T-helper 1 cell (primary cell): ENCODE results near the gene SPINT4.
"Not testable (repeated sequence)": the region's sequence is repeated elsewhere in the genome, so short reads cannot be mapped to it uniquely, and the experiment has no call there.

Source experiments
- DNase-seq, 5 donors: peaks; one replicate each; pipeline ENCODE4 v3.0.0-alpha.2; 2012 to 2020
- total RNA-seq, 4 donors: gene quantifications; one replicate each; lab custom pipeline; 2026; lab: John Stamatoyannopoulos, UW

Gene SPINT4
- total RNA-seq, result 0 reads per million in 4 donors

DNA sequence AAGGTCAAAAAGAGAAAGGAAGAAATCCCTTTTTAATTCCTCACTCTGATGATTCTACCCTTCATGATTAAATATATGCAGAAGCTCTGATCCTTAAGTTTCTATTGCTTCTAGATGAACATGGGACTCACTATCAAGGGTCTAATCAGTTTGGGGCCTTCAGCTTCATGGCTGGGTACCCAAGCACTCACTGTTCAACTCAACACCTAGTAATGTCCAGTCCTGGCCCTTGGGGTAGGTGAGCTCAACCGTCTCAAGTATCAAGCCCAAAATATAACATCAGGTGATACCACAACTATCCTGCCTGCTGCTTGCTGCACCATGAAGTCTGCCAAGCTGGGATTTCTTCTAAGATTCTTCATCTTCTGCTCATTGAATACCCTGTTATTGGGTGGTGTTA is at the start of gene SPINT4:
SPINT4 (plus strand) TSS at position 301 of the 400 bp plus-strand sequence; CDS start at position 322, 21 bp downstream.
- DNase-seq, result no peak

DNA sequence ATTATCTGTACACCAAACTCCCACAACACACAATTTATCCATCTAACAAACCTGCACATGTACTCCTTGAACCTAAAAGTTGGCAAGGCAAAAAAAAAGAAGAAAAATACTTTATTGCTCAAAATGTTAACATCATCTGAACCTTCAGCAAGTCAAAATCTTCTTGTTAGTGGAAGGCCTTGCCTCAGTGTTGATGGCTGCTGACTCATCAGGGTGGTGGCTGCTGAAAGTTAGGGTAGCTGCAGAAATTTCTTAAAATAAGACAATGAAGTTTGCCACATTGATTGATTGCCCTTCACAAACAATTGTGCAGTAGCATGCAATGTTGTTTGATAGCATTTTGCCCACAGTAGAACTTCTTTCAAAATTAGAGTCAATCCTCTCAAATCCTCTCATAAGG is 49.4 kb upstream of the SPINT4 start:
- DNase-seq, result no peak

DNA sequence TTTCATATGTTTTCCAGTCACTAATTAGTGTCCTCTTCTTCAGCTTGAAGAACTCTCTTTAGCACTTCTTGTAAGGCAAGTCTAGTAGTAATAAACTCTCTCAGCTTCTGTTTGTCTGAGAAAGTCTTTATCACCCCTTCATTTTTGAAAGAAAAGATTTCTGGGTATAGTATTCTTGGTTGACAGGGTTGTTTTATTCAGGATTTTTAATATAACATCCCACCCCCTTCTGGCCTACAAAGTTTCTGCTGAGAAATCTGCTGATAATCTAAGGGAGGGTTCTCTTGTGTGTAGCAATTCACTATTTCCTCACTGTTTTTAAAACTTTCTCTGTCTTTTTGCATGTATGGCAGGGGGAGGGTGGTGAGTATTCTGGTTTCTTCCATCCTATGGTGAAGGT is 42.5 kb upstream of the SPINT4 start:
- DNase-seq, result no peak

DNA sequence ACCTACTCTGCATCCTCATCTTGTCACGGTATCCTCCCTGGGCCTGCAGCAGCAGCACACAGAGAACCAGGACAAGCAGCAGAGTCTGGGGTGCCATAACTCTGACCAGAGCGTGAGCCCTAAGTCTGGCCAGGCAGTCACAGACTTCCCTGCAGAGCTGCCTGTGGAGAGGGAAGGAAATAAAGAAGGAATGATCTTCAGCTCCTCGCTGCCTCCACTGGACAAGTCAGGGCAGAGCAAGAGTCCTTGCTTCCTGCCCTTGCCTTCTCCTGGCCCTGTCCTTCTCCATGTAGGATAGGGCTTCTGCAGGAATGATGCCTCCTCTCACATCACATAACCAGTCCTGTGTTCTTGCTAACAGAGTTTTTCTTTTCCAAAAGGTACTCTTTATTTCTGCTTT is 36.3 kb upstream of the SPINT4 start:
- no peak for DNase-seq

DNA sequence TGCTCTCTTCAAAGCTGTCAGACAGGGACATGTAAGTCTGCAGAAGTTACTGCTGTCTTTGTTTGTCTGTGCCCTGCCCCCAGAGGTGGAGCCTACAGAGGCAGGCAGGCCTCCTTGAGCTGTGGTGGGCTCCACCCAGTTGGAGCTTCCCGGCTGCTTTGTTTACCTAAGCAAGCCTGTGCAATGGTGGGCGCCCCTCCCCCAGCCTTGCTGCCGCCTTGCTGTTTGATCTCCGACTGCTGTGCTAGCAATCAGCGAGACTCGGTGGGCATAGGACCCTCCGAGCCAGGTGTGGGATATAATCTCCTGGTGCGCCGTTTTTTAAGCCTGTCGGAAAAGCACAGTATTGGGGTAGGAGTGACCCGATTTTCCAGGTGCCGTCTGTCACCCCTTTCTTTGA is 28.8 kb upstream of the SPINT4 start:
- DNase-seq, result not testable (repeated sequence)

DNA sequence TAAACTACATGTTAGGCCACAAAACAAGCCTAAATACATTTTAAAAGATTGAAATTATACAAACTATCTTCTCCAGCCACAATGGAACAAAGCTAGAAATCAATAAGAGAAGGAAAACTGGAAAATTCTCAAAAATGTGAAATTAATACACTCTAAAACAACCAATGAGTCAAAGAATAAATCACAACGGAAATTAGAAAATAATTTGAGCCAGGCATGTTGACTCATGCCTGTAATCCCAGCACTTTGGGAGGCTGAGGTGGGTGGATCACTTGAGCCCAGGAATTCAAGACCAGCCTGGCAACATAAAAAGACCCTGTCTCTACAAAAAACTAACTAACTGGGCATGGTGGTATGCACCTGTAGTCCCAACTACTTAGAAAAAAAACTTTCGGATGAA is 26.7 kb upstream of the SPINT4 start:
- DNase-seq, result no peak

DNA sequence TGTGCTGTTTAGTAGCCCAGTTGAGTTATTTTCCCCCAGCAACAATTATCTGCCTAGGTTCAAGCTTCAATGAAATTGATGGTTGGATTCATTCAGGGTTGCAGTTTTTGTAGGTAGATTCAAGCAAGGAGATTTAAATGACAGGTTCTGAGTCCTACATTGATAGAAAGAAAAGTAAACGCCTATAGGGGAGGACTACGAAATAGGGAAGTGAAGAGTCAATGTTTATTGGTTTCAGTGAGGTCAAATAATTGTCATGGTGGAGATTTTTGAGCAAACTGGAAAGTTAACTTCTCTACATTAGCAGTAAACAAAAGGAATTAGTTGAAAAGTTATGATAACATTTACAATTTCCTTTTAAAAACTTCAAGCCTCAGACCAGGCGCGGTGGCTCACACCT is 21.0 kb upstream of the SPINT4 start:
- DNase-seq, result no peak

DNA sequence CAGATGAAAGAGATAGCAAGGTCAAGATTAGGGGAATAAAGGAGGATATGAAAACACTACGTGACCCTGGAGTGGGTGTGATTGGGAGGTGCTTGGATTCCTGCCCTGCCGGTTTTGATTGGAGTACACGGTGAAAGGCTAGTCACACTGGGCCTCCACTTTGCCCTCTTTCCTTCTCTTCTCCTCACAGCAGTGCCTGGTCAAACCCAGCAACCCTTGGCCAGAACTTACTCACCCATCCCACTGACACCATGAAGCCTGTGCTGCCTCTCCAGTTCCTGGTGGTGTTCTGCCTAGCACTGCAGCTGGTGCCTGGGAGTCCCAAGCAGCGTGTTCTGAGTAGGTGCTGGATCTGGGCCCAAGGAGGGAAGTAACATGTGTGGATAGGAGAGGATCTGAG is 20.3 kb upstream of the SPINT4 start, which contains the start of gene WFDC13:
WFDC13 (plus strand) TSS at position 166 of the 400 bp plus-strand sequence; CDS start at position 252, 86 bp downstream.
- no peak for DNase-seq

DNA sequence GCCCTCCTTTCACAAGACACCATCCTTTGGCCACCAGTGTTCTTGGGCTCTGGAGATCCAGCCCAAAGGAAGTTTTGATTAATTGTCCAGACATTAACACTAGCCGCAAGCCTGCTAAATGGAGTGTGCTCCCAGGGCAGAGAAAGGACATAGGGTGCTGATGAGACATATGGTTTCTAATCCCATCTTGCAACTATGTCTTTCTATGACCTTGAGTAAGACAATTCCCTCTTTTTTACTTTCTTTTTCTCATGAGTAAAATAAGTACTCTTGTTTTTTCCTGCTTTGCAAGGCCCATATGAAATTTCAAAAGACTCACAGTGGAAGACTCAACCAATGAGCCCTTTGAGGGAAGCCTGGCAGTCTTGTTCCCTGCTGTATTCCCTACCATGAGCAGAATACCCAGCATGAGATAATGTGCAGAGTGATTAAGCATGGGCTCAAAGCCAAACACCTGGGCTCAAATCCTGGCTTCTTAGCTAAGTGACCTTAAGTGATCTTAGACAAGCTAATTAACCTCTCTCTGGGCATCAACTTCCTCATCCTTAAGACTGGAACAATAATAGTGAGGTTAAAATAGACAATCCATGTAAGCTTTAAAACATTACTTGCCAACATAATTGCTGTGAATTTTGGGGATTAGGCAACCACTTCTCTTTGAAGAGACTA is 17.0 kb upstream of the SPINT4 start, which contains the start of gene WFDC10B:
WFDC10B (minus strand) TSS at position 51 of the 669 bp plus-strand sequence. CDS start 19,027 bp downstream, outside the sequence.
- DNase-seq, result no peak

DNA sequence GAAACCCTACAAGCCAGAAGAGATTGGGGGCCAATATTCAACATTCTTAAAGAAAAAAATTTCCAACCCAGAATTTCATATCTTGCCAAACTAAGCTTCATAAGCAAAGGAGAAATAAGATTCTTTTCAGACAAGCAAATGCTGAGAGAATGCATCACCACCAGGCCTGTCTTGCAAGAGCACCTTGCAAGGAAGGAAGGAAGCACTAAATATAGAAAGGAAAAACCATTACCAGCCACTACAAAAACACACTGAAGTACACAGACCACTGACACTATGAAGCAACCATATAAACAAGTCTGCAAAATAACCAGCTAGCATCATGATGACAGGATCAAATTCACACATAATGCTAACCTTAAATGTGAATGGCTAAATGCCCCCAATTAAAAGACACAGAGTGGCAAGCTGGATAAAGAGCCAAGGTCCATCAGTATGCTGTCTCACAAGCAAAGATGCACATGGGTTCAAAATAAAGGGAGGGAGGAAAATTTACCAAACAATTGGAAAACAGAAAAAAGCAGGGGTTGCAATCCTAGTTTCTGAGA is 5.9 kb upstream of the SPINT4 start:
- DNase-seq, result not testable (repeated sequence)

DNA sequence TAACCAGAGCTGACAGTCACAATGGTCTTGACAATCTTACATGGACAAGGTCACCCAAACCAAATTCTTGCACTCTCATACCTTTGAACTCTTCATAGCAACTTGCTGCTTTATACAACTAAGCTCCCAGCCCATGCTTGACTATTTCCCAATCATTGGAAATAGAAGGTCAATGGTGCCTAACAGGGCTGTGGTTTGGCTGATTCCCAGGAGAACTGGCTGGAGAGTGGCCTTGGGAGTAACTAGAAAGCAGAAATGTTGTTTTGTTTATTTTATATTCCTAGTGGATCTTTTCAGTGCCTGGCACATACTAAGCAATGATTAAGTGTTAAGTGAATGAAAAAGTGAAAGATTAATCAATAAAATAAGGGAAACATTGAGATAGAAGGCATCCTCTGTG is 3.0 kb downstream of the SPINT4 start:
- DNase-seq, result no peak

DNA sequence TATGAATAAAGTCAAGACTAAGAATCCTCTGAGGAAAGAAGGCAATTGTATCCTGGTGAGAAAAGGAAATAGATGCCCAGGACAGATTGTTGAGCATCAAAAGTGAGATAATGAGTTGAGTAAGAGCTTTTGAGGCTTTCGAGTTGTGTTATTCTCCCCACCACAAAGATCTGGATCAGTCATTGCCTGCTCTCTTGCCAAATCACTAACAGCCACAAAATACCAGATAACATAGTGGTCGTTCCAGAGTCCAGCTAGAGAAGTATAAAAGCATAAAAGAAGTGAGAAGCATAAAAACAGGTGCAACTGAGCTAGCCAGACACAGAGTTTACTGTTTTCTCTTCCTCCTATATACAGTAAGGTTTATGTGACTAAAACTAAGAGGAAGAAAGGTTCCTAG is 4.9 kb downstream of the SPINT4 start:
- DNase-seq, result peak in 1 of 5 donors; percentile 6

DNA sequence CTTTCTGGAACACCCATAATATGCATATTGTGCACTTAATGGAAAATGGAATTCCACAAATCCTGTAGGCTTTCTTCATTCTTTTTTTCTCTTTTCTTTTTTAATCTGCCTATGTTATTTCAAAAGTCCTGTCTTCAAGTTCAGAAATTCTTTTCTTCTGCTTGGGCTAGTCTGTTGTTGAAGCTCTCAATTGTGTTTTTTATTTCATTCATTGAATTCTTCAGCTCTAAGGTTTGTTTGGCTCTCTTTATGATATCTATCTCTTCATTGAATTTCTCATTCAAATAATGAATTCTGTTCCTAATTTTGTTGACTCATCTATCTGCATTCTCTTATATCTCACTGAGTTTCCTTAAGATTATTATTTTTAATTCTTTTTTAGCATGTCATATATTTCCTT is 10.1 kb downstream of the SPINT4 start:
- DNase-seq, result no peak

DNA sequence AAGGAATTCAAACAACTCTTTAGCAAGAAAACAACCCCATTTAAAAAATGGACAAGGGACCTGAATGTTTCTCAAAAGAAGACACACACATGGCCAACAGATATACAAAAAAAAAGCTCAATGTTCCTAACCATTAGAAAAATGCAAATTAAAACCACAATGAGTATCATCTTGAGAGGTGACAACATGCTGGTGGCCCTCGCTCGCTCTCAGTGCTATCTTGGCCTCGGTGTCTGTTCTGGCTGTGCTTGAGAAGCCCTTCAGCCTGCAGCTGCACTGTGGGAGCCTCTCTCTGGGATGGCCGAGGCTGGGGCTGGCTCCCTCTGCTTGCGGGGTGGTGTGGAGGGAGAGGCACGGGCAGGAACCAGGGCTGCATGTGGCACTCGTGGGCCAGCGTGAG is 13.4 kb downstream of the SPINT4 start:
- DNase-seq, result no peak

DNA sequence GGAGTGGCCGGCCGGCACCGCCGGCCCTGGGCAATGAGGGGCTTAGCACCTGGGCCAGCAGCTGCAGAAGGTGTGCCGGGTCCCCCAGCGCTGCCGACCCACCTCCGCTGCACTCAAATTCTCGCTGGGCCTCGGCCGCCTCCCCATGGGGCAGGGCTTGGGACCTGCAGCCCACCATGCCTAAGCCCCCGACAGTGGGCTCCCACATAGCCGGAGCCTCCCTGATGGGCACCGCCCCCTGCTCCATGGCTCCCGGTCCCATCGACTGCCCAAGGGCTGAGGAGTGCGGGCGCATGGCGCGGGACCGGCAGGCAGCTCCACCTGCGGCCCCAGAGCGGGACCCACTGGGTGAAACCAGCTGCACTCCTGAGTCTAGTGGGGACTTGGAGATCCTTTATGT is 13.8 kb downstream of the SPINT4 start:
- DNase-seq, result no peak

DNA sequence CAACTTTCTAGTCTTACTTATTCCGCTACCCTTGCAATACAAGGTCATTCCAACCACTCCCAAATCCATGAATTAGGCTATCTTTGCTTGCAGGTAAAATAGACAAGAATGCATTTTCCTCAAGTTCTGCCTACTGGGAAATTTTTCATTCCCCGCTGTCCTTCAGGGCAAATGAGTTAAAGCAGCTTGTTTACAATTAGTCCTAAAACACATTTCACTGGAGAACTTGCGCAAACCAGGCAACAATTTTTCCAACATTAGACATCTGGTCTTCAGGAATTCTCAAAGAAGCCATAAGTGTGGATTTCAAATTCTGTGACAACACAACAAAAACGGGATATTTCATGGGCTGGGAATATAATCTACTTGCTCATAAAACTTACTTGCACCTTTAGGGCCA is 20.4 kb downstream of the SPINT4 start:
- DNase-seq, result no peak

DNA sequence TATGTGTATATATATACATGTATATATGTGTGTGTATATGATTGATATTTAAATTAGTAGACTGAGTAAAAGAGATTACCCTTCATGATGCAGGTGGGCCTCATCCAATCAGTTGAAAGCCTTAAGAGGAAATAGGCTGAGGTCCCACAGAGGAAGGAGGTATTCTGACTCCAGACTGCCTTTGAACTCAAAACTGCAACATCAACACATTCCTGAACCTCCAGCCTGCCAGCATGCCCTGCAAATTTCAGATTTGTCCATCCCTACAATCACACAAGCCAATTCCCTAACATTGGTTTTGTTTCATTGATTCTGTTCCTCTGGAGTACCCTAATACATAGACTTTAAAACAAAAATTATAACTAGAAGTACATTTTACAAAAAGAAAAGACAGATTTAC is 22.9 kb downstream of the SPINT4 start:
- DNase-seq, result no peak

DNA sequence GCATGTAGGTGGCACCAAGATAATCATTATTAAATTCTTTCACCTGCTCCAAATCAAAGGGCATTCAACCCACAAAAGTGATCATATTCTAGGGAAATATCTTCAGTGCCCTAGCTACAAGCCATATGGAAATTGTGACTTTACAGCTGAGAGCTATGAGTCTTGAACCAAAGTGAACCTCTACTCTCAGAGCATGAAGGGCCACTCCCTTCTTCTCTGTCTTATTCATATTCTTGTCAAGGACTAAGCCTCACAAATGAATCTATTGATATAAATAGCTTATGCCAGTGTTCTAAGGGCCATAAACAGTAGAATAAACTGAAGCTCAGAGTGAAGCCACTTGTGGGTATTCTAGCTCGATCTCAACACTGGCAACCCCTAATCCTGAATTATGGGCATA is 29.6 kb downstream of the SPINT4 start:
- DNase-seq, result no peak

DNA sequence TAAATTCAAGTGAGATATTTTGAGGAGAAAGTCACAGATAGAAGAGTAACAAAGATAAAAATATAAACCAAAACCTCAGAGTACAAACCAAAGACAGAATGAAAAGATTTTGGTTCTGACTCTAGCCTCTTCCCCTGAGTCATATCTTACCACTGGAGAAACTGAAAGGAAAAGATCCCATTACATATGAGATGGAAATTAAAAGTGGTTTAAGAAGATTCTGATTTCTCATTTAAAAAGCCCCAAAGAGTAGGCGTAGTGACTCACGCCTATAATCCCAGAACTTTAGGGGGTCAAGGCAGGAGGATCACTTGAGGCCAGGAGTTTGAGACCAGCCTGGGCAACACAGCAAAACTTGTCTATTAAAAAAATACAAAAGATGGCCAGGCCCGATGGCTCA is 30.6 kb downstream of the SPINT4 start:
- peak in 1 of 5 donors; percentile 24 for DNase-seq

DNA sequence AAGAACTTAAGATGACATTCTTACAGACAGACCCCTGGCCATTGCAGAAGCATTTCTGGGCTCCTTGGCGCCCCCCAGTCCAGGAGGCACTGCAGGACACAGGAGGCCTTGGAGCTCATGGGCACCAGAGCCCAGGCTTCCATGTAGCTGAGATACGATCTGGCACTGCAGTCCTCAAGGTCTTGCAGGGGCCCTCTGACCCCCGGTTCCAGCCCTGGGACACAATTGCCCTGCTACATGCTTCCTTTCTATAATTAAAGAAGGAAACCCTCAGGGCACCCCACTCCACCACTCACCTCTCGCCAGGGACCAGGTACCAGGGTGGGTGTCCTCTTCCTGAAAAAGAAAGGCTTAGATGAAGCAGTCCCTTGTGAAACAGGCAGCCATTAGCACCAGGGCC is 35.9 kb downstream of the SPINT4 start:
- no peak for DNase-seq

DNA sequence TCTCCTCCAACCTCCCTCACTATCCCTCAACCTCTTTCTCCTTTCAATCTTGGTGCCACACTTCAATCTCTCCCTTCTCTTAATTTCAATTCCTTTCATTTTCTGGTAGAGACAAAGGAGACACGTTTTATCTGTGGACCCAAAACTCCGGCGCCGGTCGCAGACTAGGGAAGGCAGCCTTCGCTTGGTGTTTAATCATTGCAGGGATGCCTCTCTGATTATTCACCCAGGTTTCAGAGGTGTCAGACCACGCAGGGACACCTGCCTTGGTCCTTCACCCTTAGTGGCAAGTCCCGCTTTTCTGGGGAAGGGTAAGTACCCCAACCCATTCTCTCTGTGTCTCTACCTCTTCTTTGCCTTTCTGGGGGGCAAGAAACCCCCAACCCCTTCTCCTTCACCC is 37.8 kb downstream of the SPINT4 start:
- not testable (repeated sequence) for DNase-seq

DNA sequence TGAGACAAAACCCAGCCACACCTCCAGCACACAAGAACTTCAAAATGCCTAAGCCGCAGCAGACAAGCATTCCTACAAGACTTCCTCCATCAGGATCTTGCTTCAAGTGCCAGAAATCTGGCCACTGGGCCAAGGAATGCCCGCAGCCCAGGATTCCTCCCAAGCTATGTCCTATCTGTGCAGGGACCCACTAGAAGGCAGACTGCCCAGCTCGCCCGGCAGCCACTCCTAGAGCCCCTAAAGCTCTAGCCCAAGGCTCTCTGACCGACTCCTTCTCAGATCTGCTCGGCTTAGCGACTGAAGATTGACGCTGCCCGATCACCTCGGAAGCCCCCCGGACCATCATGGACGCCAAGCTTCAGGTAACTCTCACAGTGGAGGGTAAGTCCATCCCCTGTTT is 39.8 kb downstream of the SPINT4 start:
- not testable (repeated sequence) for DNase-seq

DNA sequence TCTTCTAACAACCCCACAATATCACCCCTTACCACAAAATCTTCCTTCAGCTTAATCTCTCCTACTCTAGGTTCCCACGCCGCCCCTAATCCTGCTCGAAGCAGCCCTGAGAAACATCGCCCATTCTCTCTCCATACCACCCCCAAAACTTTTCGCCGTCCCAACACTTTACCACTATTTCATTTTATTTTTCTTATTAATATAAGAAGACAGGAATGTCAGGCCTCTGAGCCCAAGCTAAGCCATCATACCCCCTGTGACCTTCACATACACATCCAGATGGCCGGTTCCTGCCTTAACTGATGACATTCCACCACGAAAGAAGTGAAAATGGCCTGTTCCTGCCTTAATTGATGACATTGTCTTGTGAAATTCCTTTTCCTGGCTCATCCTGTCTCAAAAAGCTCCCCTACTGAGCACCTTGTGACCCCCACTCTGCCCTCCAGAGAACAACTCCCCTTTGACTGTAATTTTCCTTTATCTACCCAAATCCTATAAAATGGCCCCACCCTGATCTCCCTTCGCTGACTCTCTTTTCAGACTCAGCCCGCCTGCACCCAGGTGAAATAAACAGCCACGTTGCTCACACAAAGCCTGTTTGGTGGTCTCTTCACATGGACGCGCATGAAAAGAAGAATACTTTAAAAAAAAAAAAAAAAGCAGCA is 42.6 kb downstream of the SPINT4 start:
- DNase-seq, result not testable (repeated sequence)

DNA sequence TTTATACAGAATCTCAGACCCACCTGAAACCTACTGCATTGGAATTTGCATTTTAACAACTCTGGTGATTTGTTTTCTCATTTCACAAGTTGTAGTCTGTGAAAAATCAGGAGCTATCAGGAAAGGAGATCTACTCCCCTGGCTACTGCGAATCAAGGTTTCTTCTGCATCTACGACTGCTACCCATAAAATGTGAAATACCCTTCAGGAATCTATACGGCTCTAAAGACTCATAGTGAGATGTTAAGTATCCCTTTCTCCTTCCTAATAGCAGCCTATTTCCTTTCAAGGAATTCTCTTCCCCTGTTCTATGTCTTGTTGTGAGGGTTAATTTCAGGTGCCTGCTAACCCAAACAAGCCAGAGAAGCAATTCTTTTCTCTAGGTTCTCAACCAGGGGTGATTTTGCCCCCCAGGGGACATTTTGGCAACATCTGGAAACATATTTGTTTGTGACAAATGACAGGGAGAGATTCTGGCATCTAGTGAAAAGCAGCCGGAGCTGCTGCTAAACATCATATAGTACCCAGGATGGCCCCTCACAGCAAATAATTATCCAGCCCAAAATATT is 43.2 kb downstream of the SPINT4 start:
- DNase-seq, result no peak
